PC-9 (cell line): Measurements from ENCODE around the gene RAB11FIP4.

Experiments
- EZH2 ChIP-seq: fragments of 200-600 bp; sonication (generic); IDR thresholded peaks from 2 replicates; pipeline ENCODE4 v1.8.0; 2017; ENCODE audit warnings: antibody characterized with exemption, low read depth
- TF ChIP-seq, protein P1 (sequence below): fragments of 200-600 bp; sonication (generic); conservative IDR thresholded peaks from 2 replicates; pipeline ENCODE4 v1.6.1; 2017; ENCODE audit warnings: mixed run types, antibody characterized with exemption, mild to moderate bottlenecking, moderate library complexity

GRCh38 chr17:31531336-31531980, 140.0 kb downstream of the RAB11FIP4 start:
- TF ChIP-seq, protein P1, sequence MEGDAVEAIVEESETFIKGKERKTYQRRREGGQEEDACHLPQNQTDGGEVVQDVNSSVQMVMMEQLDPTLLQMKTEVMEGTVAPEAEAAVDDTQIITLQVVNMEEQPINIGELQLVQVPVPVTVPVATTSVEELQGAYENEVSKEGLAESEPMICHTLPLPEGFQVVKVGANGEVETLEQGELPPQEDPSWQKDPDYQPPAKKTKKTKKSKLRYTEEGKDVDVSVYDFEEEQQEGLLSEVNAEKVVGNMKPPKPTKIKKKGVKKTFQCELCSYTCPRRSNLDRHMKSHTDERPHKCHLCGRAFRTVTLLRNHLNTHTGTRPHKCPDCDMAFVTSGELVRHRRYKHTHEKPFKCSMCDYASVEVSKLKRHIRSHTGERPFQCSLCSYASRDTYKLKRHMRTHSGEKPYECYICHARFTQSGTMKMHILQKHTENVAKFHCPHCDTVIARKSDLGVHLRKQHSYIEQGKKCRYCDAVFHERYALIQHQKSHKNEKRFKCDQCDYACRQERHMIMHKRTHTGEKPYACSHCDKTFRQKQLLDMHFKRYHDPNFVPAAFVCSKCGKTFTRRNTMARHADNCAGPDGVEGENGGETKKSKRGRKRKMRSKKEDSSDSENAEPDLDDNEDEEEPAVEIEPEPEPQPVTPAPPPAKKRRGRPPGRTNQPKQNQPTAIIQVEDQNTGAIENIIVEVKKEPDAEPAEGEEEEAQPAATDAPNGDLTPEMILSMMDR: no peak
- TF ChIP-seq EZH2: no peak
